Kidney tubule cell (primary cell): ENCODE data around the gene MLLT3.

Source experiments
- DNase-seq: peaks from one replicate; pipeline ENCODE4 v3.0.0-alpha.2; 2018; ENCODE audit warnings: low spot score

The MLLT3 gene

GRCh38 chr9:20382460-20383071 lies 239.7 kb downstream of the MLLT3 start:
- DNase-seq, result peak; percentile 4

GRCh38 chr9:20380546-20380945 lies 241.8 kb downstream of the MLLT3 start:
- no peak for DNase-seq

GRCh38 chr9:20379804-20380225 lies 242.5 kb downstream of the MLLT3 start:
- no peak for DNase-seq

- no peak for DNase-seq
These were observed 243.4 kb downstream of the MLLT3 start for GRCh38 chr9:20378851-20379250.

GRCh38 chr9:20377790-20378189 lies 244.5 kb downstream of the MLLT3 start:
- DNase-seq, result no peak

- no peak for DNase-seq
These were observed 245.4 kb downstream of the MLLT3 start for GRCh38 chr9:20376731-20377375.

- DNase-seq, result no peak
These were observed 246.3 kb downstream of the MLLT3 start for GRCh38 chr9:20376042-20376441.

GRCh38 chr9:20373263-20373662 lies 249.0 kb downstream of the MLLT3 start:
- no peak for DNase-seq

- DNase-seq, result no peak
These were observed 252.9 kb downstream of the MLLT3 start for GRCh38 chr9:20369391-20369790.

- no peak for DNase-seq
These were observed 254.4 kb downstream of the MLLT3 start for GRCh38 chr9:20367855-20368254.

- no peak for DNase-seq
These were observed 257.3 kb downstream of the MLLT3 start for GRCh38 chr9:20364959-20365358.

- no peak for DNase-seq
These were observed 259.1 kb downstream of the MLLT3 start for GRCh38 chr9:20363233-20363632.

- DNase-seq, result no peak
These were observed 260.4 kb downstream of the MLLT3 start for GRCh38 chr9:20361656-20362570.

- DNase-seq, result no peak
These were observed 261.1 kb downstream of the MLLT3 start for GRCh38 chr9:20361229-20361628.

GRCh38 chr9:20358207-20358606 lies 264.1 kb downstream of the MLLT3 start:
- DNase-seq, result peak; percentile 54

GRCh38 chr9:20357037-20357432 lies 265.3 kb downstream of the MLLT3 start:
- no peak for DNase-seq

GRCh38 chr9:20356403-20357036 lies 265.8 kb downstream of the MLLT3 start:
- DNase-seq, result peak; percentile 81

GRCh38 chr9:20355022-20355421 lies 267.3 kb downstream of the MLLT3 start:
- DNase-seq, result no peak

GRCh38 chr9:20353931-20354652 lies 268.2 kb downstream of the MLLT3 start:
- peak; percentile 52 for DNase-seq

- peak; percentile 3 for DNase-seq
These were observed 268.8 kb downstream of the MLLT3 start for GRCh38 chr9:20353524-20353923.

- DNase-seq, result no peak
These were observed 269.7 kb downstream of the MLLT3 start for GRCh38 chr9:20352591-20352990.

- DNase-seq, result peak; percentile 84
These were observed 270.6 kb downstream of the MLLT3 start for GRCh38 chr9:20351715-20352114.
